ENCODE results near the gene OR10H5. TPM values are rescaled to one million over a fixed set of nuclear protein-coding genes. Genes with fewer than 3 reads are reported as not detected.
"Not testable (repeated sequence)": the region's sequence is repeated elsewhere in the genome, so short reads cannot be mapped to it uniquely, and the experiment has no call there.

Gene OR10H5
- total RNA-seq, 1 donor from 2014 or later, result not detected

DNA sequence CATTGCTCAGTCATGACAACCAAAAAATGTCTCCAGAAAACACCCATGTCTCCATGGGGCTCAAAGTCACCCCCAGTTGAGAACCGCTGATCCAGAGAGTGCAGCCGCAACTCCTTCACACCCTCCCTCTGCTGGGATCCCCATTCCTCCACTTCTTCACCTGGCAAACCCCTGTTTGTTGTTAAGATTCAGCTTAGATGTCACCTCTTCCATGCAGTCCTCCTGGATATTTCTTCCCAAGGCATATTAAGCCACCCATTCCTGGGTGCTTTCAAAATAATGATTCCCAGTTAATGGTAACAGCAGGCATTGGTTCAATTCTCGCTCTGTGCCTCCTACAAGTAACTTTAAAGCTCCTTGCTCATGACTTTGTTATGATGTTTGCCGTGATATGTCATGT, 24.0 kb downstream of the OR10H5 start:
- DNase-seq (ENCODE audit: low read depth in 2 of 2), result no peak

DNA sequence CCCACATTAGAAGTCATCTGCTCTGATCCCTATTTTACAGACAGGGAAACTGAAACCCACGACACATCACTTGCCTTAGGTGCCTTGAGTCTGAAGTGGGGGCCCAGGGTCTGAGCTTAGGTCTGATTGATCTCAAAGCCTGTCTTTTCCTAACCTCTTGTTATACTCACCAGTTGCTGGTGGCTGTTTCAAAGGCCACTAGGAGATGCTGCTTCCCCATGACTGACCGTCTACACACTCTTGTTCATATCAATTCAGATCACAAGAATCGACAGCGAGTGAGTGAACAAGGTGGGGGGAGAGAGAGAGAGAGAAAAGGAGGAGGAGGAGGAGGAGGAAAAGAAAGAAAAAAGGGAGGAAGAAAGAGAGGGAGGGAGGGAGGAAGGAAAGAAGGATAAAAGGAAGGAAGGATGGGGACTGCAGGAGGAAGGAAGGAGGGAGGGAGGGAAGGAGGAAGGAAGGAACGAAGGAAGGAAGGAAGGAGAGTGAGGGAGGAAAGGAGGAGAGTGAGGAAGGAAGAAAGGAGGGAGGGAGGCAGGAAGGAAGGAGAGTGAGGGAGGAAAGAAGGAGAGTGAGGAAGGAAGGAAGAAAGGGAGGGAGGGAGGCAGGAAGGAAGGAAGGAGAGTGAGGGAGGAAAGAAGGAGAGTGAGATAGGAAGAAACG, 24.7 kb downstream of the OR10H5 start:
- DNase-seq (ENCODE audit: low read depth in 2 of 2), result no peak

- no peak for DNase-seq (ENCODE audit: low read depth in 2 of 2)
Measured at GRCh38 chr19:15813916-15814315, 26.5 kb downstream of the OR10H5 start.

GRCh38 chr19:15815306-15815705, 27.8 kb downstream of the OR10H5 start, which contains the start of gene OR10H1:
Gene OR10H1, minus strand, starts transcription at chr19:15815664. Its CDS starts 7,627 bp downstream, at chr19:15808037.
- DNase-seq (ENCODE audit: low read depth in 2 of 2), result no peak

- no peak for DNase-seq (ENCODE audit: low read depth in 2 of 2)
Measured at GRCh38 chr19:15820646-15821045, 33.2 kb downstream of the OR10H5 start.

GRCh38 chr19:15825753-15826152, 38.3 kb downstream of the OR10H5 start:
- no peak for DNase-seq (ENCODE audit: low read depth in 2 of 2)

- no peak for DNase-seq (ENCODE audit: low read depth in 2 of 2)
Measured at GRCh38 chr19:15828121-15828610, 40.7 kb downstream of the OR10H5 start.

DNA sequence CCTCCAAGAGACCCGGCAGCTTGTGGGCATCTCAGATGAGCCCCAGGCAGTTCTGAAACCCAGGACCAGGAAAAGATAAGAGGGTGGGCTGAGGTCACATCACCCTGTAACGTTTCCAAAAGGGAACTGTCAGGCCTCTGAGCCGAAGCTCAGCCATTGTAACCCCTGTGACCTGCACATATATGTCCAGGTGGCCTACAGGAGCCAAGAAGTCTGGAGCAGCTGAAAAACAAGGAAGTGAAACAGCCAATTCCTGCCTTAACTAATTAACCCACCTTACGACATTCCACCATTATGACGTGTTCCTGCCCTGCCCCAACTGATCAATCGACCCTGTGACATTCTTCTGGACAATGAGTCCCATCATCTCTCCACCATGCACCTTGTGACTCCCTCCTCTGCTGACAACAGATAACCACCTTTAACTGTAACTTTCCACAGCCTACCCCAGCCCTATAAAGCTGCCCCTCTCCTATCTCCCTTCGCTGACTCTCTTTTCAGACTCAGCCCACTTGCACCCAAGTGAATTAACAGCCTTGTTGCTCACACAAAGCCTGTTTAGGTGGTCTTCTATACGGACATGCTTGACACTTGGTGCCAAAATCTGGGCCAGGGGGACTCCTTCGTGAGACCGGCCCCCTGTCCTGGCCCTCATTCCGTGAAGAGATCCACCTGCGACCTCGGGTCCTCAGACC, 41.3 kb downstream of the OR10H5 start:
- not testable (repeated sequence) for DNase-seq (ENCODE audit: low read depth in 2 of 2)

- DNase-seq (ENCODE audit: low read depth in 2 of 2), result no peak
Measured at GRCh38 chr19:15829306-15829698, 41.8 kb downstream of the OR10H5 start.

DNA sequence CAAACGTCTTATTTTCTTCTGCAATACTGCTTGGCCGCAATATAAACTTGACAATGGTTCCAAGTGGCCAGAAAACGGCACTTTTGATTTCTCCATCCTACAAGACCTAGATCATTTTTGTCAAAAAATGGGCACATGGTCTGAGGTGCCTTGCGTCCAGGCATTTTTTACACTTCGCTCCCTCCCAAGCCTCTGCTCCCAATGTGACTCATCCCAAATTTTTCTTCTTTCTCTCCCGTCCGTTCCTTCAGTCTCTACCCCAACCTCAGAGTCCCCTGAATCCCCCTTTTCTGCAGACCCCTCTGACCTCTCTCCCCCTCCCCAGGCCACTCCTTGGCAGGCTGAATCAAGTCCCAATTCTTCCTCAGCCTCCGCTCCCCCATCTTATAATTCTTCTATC, 42.3 kb downstream of the OR10H5 start:
- DNase-seq (ENCODE audit: low read depth in 2 of 2), result no peak

- no peak for DNase-seq (ENCODE audit: low read depth in 2 of 2)
Measured at GRCh38 chr19:15831626-15832025, 44.2 kb downstream of the OR10H5 start.

- not testable (repeated sequence) for DNase-seq (ENCODE audit: low read depth in 2 of 2)
Measured at GRCh38 chr19:15834232-15834631, 46.8 kb downstream of the OR10H5 start.

DNA sequence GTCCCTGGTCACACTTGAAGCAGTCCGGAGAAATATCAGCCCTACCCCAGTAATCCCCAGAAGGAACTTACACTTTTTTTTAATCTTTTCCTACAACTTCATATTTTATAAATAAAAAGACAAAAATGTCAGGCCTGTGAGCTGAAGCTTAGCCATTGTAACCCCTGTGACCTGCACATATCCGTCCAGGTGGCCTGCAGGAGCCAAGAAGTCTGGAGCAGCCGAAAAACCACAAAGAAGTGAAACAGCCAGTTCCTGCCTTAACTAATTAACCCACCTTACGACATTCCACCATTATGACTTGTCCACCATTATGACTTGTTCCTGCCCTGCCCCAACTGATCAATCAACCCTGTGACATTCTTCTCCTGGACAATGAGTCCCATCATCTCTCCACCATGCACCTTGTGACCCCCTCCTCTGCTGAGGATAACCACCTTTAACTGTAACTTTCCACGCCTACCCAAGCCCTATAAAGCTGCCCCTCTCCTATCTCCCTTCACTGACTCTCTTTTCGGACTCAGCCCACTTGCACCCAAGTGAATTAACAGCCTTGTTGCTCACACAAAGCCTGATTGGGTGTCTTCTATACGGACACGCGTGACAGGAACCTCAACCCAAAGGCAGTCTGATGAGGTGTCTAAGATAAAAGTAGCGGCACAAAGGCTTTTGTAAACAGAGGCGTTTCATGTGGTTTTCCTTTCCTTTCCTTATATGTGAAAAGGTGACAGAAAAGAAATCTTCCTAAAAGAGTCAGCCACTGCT, 48.3 kb downstream of the OR10H5 start:
- not testable (repeated sequence) for DNase-seq (ENCODE audit: low read depth in 2 of 2)

DNA sequence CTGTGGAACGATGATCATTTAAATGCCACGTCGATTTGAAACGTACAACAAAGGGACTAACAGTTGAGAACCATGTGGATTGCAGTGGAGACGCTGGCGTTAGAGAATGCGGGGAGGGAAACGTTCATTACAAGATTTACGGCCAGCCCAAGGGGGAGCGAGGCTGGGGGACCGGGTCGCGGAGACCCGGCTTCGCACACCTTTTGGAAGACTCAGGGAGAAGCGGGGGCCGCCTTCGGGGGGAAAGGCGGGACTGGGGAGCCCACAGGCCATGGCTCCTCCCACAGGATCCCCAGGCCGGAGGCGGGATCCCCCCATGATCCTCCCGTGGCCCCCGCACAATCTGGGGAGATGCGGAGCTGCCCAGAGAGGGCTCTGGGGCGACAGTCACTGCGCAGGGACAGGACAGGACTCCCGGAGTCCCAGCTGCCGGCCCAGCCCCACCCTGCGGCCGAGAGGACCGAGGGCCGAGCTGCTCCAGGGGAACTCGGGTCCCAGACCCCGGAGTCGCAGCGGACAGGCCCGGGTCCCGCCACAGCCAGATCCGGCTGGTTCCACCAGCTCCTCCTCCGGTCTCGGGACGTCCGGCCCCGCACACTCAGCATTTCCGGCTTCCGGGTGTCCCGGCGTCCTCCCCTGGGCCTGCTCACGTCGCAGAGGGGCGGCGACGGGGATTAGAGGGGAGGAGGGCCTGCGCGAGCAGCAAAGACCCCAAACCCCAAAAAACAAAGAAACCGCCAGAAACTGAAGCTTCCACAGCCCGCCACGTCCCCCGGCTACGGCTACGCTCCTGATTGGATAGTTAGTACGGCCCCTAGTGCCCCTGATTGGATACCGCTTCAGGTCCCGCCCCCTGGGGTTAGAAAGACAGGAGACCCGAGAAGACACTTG, 49.1 kb downstream of the OR10H5 start:
- DNase-seq (ENCODE audit: low read depth in 2 of 2), result peak; percentile 92 to 93

DNA sequence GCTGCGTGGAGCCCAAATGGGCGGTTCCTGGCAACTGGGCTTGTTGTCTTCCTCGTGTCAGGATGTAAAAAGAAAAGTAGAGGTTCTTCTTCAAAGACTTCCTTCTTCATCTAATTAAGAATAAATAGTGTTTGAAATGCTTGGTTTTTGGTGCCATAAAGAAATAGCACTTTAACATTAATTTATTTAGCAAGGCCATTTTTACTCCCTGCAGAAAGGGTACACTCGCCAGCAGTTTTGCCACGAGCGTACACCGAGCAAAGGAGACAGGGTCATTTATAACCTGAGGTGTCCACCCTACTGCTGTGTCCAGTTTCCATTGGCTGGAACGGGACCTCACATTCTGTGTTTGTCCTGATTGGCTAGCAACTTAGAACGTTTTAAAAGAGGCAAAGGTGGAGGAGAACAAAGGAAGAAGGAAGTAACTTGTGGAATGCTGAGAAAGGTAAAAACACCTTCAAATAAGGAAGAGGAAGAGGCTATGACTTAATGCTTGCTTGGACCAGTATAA, 49.8 kb downstream of the OR10H5 start:
- no peak for DNase-seq (ENCODE audit: low read depth in 2 of 2)

DNA sequence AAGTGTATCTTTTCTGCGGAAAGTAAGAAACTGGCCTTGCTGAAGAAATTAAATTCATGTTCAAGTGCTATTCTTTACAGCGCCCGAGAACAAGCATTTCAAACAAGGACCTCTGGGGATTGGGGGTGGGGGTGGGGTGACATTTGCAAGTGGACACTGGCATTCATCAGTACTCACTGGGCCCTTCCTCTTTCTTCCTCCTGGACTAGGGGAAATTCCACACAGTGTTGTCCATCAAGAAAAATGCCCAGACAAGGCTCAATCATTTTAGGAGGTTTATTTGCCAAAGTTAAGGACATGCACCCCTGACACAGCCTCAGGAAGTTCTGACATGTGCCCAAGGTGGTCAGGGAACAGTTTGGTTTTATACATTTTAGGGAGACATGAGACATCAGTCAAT, 50.9 kb downstream of the OR10H5 start:
- DNase-seq (ENCODE audit: low read depth in 2 of 2), result no peak

DNA sequence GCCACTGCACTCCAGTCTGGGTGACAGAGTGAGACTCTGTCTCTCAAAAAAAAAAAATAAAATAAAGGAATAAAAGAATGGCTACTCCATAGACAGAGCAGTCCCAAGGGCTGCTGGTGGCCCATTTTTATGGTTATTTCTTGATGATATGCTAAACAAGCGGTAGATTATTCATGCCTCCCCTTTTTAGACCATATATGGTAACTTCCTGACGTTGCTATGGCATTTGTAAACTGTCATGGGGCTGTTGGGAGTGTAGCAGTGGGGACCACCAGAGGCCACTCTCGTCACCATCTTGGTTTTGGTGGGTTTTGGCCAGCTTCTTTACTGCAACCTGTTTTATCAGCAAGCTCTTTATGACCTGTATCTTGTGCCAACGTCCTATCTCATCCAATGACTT, 52.4 kb downstream of the OR10H5 start:
- DNase-seq (ENCODE audit: low read depth in 2 of 2), result not testable (repeated sequence)

DNA sequence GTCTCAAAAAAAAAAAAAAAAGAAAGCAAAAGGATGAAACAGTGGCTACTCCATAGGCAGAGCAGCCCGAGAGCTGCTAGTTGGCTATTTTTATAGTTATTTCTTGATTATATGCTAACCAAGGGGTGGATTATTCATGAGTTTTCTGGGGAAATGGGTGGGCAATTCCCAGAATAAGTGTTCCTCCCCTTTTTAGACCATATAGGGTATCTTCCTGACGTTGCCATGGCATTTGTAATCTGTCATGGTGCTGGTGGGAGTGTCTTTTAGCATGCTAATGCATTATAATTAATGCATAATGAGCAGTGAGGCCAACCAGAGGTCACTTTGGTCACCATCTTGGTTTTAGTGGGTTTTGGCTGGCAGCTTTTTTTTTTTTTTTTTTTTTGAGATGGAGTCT, 53.4 kb downstream of the OR10H5 start:
- no peak for DNase-seq (ENCODE audit: low read depth in 2 of 2)

DNA sequence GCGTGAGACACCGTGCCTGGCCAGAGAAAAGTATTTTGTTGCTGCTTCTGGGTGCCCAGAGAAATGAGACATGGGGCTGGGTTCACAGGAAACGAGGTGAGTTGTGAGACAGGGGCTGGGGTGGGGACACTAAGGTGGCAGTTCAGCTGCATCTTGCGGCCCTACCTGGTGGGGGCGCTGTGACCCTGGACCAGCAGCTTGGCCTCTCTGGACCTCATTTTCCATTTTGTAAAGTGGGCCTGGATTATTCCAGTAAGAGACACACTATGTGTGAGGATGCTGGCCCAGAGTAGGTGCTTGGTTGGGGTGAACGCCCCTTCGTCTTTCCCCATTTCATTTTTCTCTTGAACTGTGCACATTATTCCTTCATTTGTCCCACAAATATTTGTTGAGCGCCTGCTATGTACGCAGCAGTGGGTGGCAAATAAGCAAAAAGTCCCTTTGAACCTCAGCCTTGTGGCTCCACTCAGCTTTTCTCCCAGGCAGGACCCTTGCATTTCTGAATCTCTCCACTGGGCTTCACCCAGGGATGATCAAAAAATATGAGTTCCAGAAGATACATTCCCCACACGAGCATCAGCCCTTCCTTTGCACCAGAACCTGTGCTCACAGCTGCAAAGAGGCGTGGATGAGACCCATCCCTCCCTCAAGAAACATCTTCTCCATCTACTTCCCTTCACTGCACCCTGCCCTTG, 54.6 kb downstream of the OR10H5 start:
- no peak for DNase-seq (ENCODE audit: low read depth in 2 of 2)

GRCh38 chr19:15843203-15843893, 55.9 kb downstream of the OR10H5 start:
- DNase-seq (ENCODE audit: low read depth in 2 of 2), result no peak
